ENCODE results near the gene PTPRZ1.

- TF ChIP-seq, protein P1, sequence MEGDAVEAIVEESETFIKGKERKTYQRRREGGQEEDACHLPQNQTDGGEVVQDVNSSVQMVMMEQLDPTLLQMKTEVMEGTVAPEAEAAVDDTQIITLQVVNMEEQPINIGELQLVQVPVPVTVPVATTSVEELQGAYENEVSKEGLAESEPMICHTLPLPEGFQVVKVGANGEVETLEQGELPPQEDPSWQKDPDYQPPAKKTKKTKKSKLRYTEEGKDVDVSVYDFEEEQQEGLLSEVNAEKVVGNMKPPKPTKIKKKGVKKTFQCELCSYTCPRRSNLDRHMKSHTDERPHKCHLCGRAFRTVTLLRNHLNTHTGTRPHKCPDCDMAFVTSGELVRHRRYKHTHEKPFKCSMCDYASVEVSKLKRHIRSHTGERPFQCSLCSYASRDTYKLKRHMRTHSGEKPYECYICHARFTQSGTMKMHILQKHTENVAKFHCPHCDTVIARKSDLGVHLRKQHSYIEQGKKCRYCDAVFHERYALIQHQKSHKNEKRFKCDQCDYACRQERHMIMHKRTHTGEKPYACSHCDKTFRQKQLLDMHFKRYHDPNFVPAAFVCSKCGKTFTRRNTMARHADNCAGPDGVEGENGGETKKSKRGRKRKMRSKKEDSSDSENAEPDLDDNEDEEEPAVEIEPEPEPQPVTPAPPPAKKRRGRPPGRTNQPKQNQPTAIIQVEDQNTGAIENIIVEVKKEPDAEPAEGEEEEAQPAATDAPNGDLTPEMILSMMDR (conservative IDR thresholded peaks at IDR 0.05; ENCODE audit: low read depth, low read length): no peak
- no peak for TF ChIP-seq EZH2 (IDR thresholded peaks at IDR 0.05; ENCODE audit: low read length, unreplicated experiment)
These were observed 84.7 kb downstream of the PTPRZ1 start for GRCh38 chr7:121957626-121958025.
